ENCODE measurements around the gene SORCS2. TPM values are rescaled to one million over a fixed set of nuclear protein-coding genes. Genes with fewer than 3 reads are reported as not detected.

SORCS2 gene
- polyA plus RNA-seq, 1 donor from 2014 or later: 1.0 TPM

GRCh38 chr4:7621252-7622035, 429.1 kb downstream of the SORCS2 start:
- Histone ChIP-seq H3K79me2 (replicated peaks; ENCODE audit: insufficient read depth, low read length) (no peaks in the 10 kb centered on the region), H3K4me2 (ENCODE audit: low read length) (no peak overlapping the region), H3K27ac (ENCODE audit: low read length) (no peak overlapping the region), H3K9me2 (ENCODE audit: insufficient read depth, low read length) (no peaks in the 10 kb centered on the region), H3K36me3 (ENCODE audit: insufficient read depth, low read length) (no peaks in the 10 kb centered on the region), H3K4me3 (ENCODE audit: low read length) (no peak overlapping the region), H3K9me3 (ENCODE audit: low read length) (no peaks in the 10 kb centered on the region), H4K20me1 (ENCODE audit: insufficient read depth) (no peaks in the 10 kb centered on the region), H2AFZ (ENCODE audit: low read depth, low read length) (no peak overlapping the region), H3K9ac (ENCODE audit: low read length) (no peak overlapping the region), H3F3A (ENCODE audit: insufficient read depth, low read length, poor library complexity, severe bottlenecking) (no peaks in the 10 kb centered on the region), H3K27me3 (ENCODE audit: insufficient read depth, low read depth, low read length) (no peaks in the 10 kb centered on the region)
- no peak for TF ChIP-seq RAD21 (conservative IDR thresholded peaks at IDR 0.05)
- no peak for TF ChIP-seq SMC3 (conservative IDR thresholded peaks at IDR 0.05; ENCODE audit: poor library complexity)
- TF ChIP-seq CTCF (IDR thresholded peaks at IDR 0.05; ENCODE audit: poor library complexity, severe bottlenecking): no peak
- no peak for TF ChIP-seq MXI1 (conservative IDR thresholded peaks at IDR 0.05; ENCODE audit: poor library complexity, severe bottlenecking)
- TF ChIP-seq REST (IDR thresholded peaks at IDR 0.05; ENCODE audit: borderline replicate concordance): no peak
- no peak for TF ChIP-seq POLR2AphosphoS5 (IDR thresholded peaks at IDR 0.05)
- TF ChIP-seq TAF1 (IDR thresholded peaks at IDR 0.05; ENCODE audit: low read depth): no peak
- no peak for TF ChIP-seq EZH2 (IDR thresholded peaks at IDR 0.05; ENCODE audit: borderline replicate concordance, insufficient read depth, low read length, poor library complexity, severe bottlenecking)
- no peak for TF ChIP-seq EP300 (conservative IDR thresholded peaks at IDR 0.05; ENCODE audit: poor library complexity, severe bottlenecking)

- Histone ChIP-seq H3K9me3 (ENCODE audit: low read length) (no peaks in the 10 kb centered on the region), H4K20me1 (ENCODE audit: insufficient read depth) (no peaks in the 10 kb centered on the region), H3K27ac (ENCODE audit: low read length) (no peak overlapping the region), H3F3A (ENCODE audit: insufficient read depth, low read length, poor library complexity, severe bottlenecking) (no peaks in the 10 kb centered on the region), H3K79me2 (replicated peaks; ENCODE audit: insufficient read depth, low read length) (no peaks in the 10 kb centered on the region), H3K27me3 (ENCODE audit: insufficient read depth, low read depth, low read length) (no peaks in the 10 kb centered on the region), H3K4me3 (ENCODE audit: low read length) (no peak overlapping the region), H3K9me2 (ENCODE audit: insufficient read depth, low read length) (no peaks in the 10 kb centered on the region), H3K4me2 (ENCODE audit: low read length) (no peak overlapping the region), H3K9ac (ENCODE audit: low read length) (no peak overlapping the region), H3K36me3 (ENCODE audit: insufficient read depth, low read length) (no peaks in the 10 kb centered on the region), H2AFZ (ENCODE audit: low read depth, low read length) (no peak overlapping the region)
- TF ChIP-seq EP300 (conservative IDR thresholded peaks at IDR 0.05; ENCODE audit: poor library complexity, severe bottlenecking) (no peak), MXI1 (conservative IDR thresholded peaks at IDR 0.05; ENCODE audit: poor library complexity, severe bottlenecking) (no peak), REST (IDR thresholded peaks at IDR 0.05; ENCODE audit: borderline replicate concordance) (no peak), TAF1 (IDR thresholded peaks at IDR 0.05; ENCODE audit: low read depth) (no peak)
Measured at GRCh38 chr4:7622371-7622770, 430.0 kb downstream of the SORCS2 start.

Measured in neural cell (in vitro differentiated cells).